Measurements from ENCODE around the gene BIRC6.

GRCh38 chr2:32450851-32451250, 94.0 kb downstream of the BIRC6 start:
- TF ChIP-seq RAD21 (IDR thresholded peaks at IDR 0.05; ENCODE audit: low read length): no peak
- no peak for TF ChIP-seq CEBPB (IDR thresholded peaks at IDR 0.05; ENCODE audit: low read depth, low read length)
- no peak for TF ChIP-seq NFE2L2 (IDR thresholded peaks at IDR 0.05; ENCODE audit: low read depth, low read length)
- TF ChIP-seq MAFK (IDR thresholded peaks at IDR 0.05; ENCODE audit: low read depth, low read length): no peak
- TF ChIP-seq CTCF (conservative IDR thresholded peaks at IDR 0.05; ENCODE audit: low read depth, low read length): no peak
